GM18873 (cell line): Measurements from ENCODE around the gene BHLHE23.

ENCODE experiments used
- ATAC-seq: cut with Tn5 transposase; IDR thresholded peaks from one replicate; pipeline ENCODE4 v1.9.1; 2021; ENCODE audit warnings: mild to moderate bottlenecking, moderate library complexity, moderate number of reproducible peaks; ENCODE audit not compliant: unreplicated experiment, low FRiP score

The BHLHE23 gene

DNA sequence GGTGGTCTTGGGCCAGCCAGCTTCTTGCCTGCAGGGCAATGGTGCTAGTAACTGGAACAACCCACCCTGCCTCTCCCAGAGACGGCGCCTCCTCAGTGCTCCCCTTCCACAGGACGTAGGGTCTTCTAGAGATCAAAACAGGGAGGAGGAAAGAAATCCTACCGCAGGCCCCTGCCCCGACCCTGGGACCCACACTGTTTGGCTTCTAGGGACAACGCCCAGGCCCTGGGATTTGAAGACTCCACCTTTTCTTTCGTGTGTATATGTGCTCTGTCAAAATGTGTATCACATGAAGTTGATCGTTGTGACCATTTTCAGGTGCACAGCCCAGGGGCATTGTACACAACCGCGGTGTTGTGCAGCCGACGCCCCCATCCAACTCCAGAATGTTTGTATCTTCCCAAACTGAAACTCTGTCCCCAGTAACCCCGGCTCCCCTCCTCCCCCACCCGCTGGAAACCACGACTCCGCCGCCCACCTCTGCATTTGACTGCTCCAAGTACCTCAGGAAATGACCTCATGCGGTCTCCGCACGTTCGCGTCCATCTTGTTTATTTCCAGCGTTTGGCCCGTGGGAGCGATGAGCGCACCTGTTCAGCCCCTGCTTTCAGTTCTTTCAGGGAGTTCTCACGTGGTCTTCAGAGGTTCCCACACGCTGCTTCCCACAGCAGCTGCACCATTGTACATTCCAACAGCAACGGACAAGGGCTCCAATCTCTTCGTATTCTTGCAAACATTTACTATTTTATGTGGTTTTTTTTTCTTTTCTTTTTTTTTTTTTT, 3.4 kb upstream of the BHLHE23 start:
- ATAC-seq, result peak; percentile 64

DNA sequence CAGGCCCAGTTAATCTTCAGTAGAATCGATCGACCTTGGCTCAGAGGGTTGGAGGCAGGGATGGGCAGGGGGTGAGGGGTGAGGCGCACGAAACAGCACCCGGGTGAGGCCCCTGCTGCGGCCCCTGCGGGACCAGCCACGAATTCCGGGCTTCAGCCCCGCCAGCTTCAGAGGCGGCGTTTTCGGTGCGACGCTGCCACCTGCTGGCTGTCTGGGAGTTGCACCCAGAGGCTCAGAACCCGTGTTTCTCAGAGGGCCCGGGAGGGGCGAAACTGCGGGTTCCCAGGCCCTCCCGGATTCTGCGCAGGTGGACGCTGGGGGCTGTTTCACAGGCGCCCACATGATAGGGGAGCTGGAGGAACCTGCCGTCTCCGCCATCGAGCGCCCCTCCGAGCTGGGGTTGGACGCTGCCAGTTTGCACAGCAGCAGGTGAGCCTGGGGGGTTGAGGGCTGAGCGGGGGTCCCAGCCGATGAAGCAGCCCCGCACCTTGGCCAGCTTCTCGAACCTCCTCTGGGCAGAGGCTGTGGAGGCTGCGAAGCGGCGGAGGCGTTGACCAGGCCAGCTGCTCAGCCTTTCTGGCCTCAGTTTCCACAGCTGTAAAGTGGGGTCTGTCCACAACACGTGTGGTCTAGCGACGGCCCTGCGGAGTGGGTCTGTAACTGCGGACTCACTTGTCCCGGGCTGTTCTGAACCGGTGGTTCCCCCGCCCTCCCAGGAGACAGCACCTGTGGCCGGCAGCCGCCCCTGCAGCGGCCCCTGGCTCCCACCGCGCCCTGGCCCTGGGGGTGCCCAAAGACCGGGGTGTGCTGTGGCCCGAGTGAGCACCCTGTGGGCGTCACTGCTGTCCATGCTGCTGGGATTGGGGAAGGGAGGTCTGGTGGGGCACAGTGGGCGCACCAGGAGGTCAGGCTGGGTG, 2.5 kb upstream of the BHLHE23 start:
- peak; percentile 36 for ATAC-seq

GRCh38 chr20:63008541-63009044, 1.8 kb upstream of the BHLHE23 start:
- ATAC-seq, result no peak

DNA sequence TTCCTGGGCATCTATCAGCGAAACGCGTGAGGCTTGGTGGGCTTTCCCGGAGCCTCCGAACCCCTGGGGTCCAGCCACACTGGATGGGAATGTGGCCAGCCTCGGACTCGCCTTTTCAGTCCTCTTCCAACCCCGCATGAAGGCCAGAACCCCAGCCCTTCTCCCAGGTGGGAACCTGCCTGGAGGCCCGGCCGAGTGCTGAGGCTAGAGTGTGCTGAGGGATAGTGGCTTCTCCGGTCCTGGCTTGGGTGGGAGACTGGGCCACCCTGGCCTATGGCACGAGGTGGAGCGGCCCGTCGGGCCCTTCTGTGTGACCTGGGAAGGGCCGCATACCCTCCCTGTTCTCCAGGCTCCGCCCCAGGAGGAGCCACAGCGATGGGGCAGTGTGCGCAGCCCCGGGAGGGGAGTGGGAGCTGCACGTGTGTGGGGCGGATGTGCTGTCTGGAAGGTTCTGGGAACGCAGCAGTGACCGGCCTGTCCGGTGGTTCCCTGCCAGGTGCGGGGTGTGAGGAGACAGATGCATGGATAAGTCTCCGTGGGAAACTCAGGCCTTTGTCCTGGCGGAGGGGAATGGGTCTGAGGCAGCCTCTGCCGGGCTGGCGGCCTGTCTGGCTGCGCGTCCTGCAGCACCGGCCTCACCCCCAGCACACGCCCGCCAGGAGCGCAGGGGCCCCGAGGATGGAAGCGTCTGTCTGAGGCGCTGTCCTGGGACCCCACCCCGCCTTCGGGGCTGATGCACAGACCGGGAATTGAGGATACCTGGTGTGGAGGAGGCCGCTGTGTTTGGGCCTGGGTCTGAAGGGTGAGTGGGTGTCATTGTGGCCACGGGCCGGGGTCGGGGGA, 1.1 kb upstream of the BHLHE23 start:
- no peak for ATAC-seq

GRCh38 chr20:63007360-63007645, 539 bp upstream of the BHLHE23 start:
- no peak for ATAC-seq

GRCh38 chr20:63005862-63006539, 763 bp downstream of the BHLHE23 start:
- ATAC-seq, result no peak

DNA sequence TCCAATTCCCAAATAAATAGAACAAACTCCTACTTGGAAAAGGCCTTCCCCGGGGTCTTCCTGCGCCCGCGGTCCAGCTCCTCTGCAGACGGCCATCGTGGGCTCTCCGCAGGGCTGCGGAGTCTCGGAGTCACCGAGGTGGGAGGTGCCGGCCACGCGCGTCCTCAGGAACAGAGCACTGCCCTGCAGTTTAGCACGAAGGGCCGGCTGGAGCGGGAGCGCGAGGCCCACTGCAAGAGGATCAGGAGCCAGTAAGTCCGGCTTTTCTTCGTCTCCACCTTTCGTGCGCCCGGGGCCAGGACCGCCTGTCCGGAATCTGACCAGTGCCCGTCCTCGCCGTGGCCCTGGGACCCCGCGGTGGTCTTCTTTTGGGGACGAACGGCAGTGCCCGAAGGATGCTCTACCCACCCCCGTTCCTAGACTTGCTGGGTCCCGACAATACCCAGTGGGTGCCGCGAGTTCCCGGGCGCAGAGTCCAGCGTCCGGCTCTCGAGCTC, 1.4 kb downstream of the BHLHE23 start:
- ATAC-seq, result no peak

- no peak for ATAC-seq
Observed at GRCh38 chr20:63004607-63005364, 2.0 kb downstream of the BHLHE23 start.

GRCh38 chr20:63003546-63003945, 3.2 kb downstream of the BHLHE23 start:
- ATAC-seq, result no peak

- no peak for ATAC-seq
Observed at GRCh38 chr20:63002511-63002910, 4.3 kb downstream of the BHLHE23 start.

DNA sequence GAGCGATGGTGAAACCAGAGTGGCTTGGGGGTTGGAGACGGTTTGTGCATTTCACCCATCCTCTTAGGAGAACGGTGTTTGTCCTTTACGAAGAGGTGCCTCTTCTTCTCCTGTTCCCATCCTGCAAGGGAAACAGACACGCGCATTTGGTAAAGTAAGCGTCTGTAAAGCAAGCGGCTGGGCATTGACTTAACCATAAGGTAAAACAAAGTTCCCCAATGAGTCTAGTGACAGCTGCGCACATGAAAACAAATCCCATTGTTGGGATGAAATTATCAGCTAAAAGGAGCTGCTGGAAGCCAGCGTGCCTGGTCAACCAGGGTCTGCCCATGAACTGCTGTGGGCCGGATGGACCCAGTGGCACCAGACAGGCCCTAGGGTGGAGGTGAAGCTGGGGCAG, 5.8 kb downstream of the BHLHE23 start:
- no peak for ATAC-seq

DNA sequence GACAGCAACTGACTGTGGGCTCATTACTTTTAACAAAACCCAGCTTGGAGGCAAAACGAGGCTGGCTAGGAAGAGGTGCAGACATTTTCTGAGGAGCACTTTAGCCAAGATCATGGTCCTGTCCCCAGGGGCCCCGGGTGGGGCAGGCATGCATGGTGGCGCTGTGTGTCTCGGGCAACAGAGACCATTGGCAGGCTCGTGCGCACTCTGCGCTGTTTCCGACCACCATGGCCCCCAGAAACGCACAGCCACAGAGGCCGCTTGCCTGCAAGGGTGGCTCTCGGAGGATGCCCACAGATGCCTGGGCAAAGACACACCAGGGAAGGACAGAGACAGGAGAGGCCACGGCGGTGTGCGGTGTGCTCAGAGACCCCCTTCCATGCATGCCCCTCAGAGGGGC, 6.7 kb downstream of the BHLHE23 start:
- no peak for ATAC-seq

DNA sequence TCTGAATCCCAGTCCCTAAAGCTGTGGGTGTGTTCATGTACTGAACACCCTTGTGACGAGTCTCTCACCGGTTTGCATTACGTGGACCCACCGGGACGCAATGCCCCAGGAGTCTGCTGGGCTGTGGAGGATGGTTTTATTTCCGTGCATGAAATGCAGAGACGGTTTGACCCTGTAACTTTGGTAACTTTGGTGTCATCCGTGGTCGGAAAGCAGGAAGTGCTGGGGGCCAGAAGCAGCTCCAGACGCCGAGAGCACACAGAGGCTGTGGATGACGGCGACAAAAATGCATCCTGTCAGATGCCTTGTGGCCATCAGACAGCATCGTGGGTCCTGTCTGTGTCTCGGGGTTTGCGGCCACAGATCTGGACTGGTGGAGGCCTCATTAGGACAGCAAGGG, 7.2 kb downstream of the BHLHE23 start:
- ATAC-seq, result no peak

DNA sequence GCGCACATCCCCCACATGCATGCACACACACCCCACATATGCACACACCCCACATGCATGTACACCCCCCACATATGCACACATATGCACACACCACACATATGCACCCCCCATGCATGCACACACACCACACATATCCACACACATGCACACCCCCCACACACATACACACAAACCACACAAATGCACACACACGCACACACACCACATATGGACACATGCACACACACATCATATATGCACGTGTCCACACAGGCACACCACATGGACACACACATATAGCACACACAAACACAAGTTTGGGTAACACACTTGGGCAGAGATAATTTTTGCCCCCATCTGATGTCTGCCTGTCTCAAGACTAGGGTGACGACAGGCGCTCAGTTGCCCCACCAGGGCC, 8.3 kb downstream of the BHLHE23 start:
- ATAC-seq, result no peak

DNA sequence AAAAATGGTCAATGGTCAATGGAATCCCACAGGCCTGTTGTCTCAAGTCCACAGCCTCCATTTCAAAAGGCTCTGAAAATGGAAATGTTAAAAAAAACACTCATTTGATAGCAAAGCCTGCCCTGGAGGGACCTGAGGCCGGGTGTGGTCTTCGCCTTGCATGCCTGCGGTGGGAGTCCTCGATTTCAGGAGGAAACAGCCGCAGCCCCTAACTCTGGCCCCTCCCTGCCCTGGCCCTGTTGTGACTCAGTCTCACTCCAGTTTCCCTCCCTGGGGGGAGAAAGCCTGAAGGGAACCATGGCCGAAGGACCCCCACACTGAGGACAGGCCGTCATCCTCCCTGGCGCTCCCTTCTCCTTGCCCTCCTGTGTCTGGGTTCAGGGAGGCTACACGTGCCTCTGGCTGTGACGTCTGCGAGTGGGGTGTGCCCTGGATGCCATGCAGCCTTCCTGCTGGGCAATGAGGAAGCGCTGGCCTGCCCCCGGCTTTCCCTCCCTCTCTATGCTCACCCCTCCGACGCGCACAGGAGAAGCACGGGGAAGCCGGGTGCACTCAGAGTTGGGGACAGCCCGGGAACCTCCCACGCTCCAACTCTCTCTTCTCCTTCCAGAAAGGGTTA, 9.2 kb downstream of the BHLHE23 start:
- ATAC-seq, result no peak

- no peak for ATAC-seq
Observed at GRCh38 chr20:62996596-62996982, 10.2 kb downstream of the BHLHE23 start.

GRCh38 chr20:62995898-62996595, 10.7 kb downstream of the BHLHE23 start:
- no peak for ATAC-seq

DNA sequence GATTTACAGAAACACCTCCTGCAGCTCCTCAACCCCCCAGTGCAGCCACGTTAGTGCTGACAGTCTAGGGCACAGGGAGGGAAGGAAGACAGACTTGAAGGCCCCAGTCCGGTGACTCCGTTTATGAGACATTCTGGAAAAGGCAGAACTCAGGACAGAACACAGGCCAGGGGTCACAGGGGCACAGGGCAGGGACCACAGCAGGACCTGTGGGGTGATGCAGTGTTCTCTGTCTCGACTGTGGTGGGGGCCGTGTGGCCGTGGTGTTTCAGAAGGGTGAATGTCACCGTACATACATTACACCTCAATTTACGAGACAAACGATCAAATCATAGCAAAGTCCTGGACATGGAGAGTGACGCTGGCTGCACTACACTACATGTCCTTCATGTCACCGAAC, 11.3 kb downstream of the BHLHE23 start:
- ATAC-seq, result no peak
